HG03039 (cell line): Measurements from ENCODE around the gene KCNJ15.

Experiments
- ATAC-seq: cut with Tn5 transposase; IDR thresholded peaks from one replicate; pipeline ENCODE4 v1.9.1; 2021; ENCODE audit warnings: mild to moderate bottlenecking, moderate library complexity; ENCODE audit not compliant: unreplicated experiment

KCNJ15 gene

GRCh38 chr21:38297194-38297631 is 40.4 kb downstream of the KCNJ15 start:
- ATAC-seq: no peak

- ATAC-seq: no peak
Measured at GRCh38 chr21:38297871-38298270, 41.1 kb downstream of the KCNJ15 start.

DNA sequence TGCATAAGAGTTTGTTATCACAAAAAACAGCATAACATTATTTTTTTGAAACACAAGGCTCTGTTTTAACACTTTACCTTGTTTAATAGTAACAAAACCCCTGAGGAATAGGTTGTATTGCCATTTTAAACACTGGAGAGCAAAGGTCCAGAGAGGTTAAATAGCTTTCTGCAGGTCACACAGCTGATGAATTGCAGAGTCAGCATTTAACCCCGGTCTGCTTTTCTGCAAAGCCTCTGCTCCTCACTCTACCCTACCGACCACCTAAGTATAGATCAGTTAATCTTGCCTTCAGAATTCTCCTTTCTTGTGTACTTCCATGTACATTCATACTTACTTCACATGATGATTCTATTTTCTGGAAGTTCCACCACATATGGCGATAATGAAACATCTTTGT is 42.0 kb downstream of the KCNJ15 start:
- ATAC-seq: no peak

- ATAC-seq: no peak
Measured at GRCh38 chr21:38299671-38300070, 42.9 kb downstream of the KCNJ15 start.

DNA sequence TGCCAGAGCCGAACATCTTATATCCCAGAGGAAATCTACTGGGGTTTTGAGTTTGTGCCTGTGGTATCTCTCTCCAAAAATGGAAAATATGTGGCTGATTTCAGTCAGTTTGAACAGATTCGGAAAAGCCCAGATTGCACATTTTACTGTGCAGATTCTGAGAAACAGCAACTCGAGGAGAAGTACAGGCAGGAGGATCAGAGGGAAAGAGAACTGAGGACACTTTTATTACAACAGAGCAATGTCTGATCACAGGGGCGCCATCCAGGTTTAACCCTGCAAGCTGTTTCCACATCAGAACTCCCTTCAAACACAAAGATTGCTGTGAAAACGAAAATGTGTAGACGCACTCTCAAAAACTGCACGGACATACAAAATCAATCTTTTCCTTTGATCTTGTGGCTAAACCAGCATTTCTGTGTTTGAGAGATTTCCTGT is 43.4 kb downstream of the KCNJ15 start:
- no peak for ATAC-seq

DNA sequence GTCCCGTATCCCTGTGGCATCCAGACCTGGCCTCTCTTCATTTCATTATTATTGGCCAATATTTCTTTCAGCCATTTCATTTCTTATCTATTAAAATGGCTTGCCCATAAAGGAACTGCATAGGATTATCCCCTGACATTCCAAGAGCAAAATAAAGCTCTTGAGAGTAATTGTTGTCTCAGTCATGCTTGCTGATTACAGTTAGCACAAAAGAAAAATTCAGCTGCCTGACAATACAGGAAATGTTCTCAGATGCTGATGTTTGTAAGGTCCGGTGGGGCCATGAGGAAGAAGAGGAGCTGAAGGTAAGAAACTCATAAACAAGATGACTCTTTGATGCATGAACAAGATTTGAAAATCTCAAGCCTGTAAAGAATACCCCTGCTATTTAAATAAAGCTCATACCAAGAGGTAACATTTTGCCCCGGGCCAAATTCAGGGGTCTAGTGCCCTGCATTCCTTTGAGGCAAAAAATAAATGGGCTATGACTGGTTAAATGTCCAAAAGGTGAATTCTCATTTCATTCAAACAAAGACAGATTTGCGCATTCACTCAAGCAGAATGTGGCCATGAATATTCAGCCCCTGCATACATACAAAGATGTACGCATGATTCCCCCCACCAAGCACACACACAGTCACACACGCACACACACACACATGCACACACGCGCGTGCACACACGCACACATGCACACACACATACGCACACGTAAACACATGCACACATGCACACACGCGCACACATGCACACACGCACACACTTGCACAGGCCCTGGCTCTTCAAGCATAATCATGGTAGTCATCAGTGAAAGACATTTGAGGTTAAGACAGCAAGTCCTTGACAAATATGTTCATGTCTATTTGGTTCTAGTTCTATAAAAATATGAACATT is 44.8 kb downstream of the KCNJ15 start:
- no peak for ATAC-seq

DNA sequence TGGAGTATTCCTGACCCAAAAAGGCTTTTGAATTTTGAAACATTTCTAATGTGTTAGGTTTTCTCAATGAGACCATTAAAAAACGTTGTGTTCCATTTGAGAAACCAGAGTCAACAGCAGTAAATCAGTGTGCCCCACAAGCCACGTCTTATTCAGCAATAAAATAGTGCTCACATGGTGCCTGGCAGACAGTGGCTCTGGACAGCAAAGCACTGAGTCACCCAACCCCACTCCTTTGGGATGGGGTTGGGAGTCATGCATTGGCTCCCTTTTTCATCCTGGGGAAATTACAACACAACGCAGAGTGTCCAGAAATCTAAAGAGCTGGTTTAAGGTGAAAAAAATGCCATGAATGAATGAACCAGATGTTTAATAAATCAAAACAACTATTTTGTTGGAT is 46.5 kb downstream of the KCNJ15 start:
- no peak for ATAC-seq

GRCh38 chr21:38306433-38307141 is 49.8 kb downstream of the KCNJ15 start:
- ATAC-seq: no peak

DNA sequence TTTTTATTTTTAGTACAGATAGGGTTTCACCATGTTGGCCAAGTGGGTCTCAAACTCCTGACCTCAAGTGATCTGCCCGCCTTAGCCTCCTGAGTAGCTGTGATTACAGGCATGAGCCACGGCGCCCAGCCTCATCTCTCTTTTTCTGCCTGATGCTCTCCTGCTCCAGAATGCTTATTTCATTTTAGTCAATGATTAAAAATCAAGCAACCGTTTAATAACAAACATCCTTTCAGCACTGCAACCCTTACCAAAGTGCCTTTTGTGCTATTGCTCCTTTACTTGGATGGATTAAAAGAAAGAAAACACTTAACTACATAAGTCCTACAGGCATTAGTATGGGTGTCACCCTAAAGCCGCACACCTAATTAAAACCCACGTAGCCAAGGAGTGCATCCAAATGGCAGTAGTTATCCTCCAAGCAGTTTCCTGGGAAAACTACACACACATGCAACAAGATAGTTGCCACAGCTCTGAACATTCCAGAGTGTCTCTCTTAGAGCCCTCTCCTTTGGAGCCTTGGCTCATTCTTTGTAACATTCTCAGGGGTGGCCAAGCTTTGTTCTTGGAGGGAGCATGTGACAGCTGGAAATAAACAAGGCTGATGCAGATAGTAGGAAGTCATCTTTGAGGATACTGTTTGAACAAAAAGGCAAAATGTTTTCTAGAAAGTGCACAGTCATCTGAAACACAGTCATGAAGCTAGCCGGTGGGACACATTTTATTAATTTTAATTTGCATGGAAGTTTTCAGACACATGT is 51.2 kb downstream of the KCNJ15 start:
- ATAC-seq: no peak

GRCh38 chr21:38308532-38309119 is 51.8 kb downstream of the KCNJ15 start:
- ATAC-seq: no peak

DNA sequence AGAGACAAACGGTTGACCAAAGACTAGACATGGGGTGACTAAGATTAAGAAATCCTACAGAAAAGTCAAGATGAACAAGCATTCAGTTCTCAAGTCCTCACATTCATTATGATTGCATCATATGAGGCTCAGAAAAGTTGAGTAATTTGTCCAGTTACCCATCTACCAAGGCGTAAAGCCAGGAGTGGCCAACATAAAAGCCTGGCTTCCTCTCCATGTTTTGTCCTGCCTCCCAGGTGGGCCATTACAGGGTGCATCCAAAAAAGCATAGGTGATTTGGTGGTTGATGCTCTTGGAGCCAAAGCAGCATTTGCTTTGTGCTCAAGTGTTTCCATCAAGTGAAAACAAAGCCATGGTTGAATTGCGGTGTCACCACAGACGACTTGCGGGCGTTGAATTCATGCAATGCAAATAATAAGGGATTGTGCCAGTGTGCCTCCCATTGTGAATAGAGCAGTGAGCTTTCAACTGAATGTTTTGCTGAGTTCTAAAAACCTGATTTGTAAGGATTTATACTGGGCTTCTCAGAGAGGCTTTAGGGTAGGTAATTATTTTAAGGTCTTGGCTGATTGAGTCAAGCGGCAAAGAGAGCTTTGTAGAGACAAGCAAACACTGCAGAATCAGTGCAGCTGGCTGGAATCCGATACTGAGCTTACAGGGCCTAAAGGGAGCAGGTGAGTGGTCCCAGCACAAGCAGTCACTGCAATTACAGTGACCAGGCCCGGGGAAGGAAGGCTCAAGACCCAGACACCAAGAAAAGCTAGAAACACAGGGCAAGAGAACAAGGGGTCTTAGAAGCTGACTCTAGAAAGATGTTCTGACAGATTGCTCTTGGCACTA is 54.1 kb downstream of the KCNJ15 start:
- ATAC-seq: no peak

DNA sequence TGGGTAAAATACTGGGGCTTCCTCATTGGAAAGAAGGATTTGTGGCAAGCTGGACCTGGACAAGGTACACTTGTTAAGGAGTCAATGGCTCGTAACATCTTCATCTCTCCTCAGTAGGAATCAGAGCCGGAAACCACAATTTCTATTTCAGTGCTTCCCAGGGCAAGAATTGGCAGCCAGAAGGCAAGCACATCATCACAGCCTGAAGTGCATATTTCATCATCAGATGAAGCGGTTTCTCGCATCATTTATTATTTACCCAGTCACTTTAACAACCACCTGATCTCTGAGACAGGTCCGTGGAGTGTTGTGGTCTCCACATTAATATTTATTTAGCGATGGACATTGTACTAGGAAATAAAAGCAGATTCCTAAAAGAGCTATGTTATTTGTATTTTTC is 55.0 kb downstream of the KCNJ15 start:
- no peak for ATAC-seq

DNA sequence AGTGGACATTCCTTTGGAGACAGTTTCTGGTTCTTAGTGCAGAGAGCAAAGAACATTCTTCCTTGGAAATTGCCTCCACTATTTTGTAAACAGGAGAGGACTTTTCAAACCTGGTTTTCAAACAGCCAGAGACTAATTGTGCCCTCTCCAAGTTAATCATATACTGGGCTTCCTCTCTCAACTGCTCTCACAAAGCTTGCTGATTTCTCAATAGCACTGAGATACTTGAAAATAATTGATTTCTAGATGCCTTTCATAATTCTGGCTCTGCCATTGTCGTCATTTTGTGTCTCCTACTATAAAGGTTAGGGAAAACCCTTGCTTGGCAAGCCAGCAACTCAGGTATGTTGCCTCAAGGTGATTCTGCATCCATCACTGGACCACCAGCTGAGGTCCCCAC is 56.0 kb downstream of the KCNJ15 start:
- no peak for ATAC-seq

- no peak for ATAC-seq
Measured at GRCh38 chr21:38314558-38314957, 57.8 kb downstream of the KCNJ15 start.

DNA sequence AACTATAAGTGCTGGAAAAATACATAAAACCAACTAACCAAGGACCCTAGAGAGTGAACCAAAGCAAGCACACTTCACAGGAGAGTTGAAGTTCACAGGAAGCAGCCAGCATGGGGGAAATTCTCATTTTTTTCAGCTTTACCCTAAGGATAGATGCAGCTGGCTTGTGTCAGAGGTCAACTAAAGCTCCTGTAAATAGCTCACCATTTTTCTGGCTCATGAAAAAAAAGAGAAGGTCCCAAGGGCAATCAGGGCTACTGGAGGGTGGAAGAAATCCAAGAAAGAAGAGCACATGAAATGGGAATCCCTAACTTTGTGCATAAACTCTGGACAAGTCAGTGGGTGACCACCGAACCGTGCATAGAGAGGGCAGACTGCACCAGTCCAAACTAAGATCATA is 58.3 kb downstream of the KCNJ15 start:
- ATAC-seq: no peak

DNA sequence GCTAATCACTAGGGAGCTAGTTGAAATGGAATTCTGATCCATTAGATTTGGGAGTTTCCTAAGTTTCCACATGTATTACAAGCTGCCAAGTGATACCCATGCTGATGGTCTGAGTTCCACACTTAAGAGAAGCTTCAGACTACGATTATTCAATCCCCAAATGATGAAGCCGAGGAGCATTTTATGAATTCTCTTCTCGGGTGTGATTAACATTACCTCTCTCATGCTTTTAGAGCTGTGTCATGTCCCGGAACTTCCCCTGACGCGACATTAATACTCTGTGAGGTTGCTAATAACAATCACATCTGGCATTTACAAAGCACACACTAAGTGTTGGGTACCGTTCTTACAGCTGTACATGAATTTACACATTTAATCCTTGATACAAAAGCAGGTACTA is 63.0 kb downstream of the KCNJ15 start:
- no peak for ATAC-seq

DNA sequence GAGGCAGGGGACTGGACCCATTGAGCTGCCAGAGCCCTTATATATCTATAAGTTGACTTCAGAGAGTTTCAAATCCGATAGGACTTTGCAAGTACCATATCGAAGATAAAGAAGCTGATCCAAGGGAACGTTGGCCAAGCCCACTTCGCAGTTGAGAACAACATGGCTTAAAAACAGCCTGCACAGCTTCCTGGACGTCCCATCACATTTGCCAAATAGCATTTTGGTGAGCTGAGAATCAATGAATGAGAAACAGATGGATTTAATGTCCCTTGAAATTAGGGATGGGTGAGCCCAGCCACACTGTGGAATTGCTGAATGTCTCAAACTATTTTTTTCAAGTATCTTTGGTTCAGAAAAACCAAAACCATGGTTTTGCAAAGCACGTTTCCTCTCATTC is 64.8 kb downstream of the KCNJ15 start:
- ATAC-seq: no peak

- no peak for ATAC-seq
Measured at GRCh38 chr21:38322311-38322950, 65.6 kb downstream of the KCNJ15 start.

DNA sequence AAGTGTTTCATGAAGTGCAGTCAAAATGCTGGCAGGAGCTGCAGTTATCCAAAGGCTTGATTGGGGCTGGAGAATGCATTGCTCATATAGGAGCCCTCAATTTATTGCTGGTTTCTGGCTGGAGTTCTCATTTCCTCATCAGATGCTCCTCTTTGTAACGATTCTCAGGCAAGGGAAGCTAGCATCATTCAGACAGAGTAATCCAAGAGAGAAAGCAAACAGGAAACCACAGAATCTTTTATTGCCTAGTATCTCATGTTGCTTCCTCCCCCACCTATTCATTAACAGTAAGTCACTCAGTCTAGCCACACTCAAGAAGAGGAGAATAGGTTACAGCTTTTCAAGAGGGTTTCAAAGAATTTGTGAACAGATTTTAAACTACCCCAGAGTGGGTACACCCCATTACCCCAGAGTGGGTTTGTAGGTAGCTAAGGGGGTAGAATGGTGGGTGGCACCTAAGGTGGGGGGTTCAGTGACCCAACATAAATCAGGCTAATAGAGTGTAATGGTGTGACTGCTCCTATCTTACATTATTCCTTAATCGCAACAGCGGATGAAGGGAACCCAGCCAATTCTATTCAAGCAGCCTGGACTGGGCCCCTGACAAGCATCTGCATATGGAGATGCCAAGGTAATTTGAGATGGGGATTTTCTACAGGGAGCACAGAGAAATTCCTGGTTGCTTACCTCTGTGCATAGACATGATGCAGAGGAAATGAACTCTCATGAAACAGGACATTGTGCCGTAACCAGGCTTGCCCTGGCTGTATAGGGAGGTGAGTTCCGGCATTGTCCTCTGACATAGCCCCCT is 67.1 kb downstream of the KCNJ15 start:
- ATAC-seq: no peak
